Measurements from ENCODE around the gene MRPS10. TPM values are rescaled to one million over a fixed set of nuclear protein-coding genes. Genes with fewer than 3 reads are reported as not detected.

MRPS10 gene
- total RNA-seq, 1 donor: 52.5 TPM

DNA sequence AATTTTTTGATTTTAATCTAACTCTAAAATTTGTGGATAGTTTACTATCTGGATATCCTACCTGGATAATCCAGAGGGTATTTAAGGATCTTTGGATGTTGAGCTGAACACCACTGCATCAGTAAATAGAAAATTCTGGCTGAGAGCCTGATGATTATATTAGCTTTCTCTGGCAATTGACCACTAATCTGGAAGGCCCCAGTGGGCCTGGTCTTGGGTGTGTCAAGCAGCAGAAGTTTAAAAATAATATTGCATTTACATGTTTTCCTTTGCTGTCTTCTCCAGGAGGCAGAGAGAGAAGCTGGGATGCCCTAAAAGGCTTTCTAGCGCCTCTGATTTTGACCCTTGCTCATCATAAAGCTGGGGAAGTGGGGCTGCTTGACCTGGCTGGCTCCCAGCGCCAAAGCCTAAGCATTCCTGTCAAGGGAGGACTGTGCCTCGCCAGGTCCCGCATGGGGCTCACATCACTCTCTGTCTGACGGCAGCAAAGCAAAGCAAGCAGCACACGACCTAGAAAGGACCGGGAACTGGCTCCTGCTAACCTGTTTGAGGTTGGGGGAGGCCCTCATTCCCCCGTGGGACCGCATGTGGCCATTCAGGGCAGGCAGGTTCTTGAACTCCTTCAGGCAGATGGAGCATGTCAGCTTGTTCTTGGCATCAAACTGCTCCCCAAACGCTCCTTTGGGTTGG, 46.6 kb upstream of the MRPS10 start:
- Histone ChIP-seq H4K20me1 (ENCODE audit: insufficient read depth, low read length) (no peaks in the 10 kb centered on the region), H3K4me3 (ENCODE audit: insufficient read depth, low read length) (no peak overlapping the region), H3K27me3 (ENCODE audit: insufficient read depth, low read length) (no peaks in the 10 kb centered on the region), H2AFZ (ENCODE audit: low read length) (no peak overlapping the region), H3K9me3 (ENCODE audit: low read depth, low read length) (no peaks in the 10 kb centered on the region), H3K4me2 (ENCODE audit: insufficient read depth, low read length) (no peak overlapping the region), H3K79me2 (ENCODE audit: insufficient read depth, low read length) (no peaks in the 10 kb centered on the region), H3K4me1 (ENCODE audit: insufficient read depth, low read length) (peaks cover 18% of the 10 kb centered on the region), H3K36me3 (ENCODE audit: insufficient read depth, low read length) (no peaks in the 10 kb centered on the region), H3K27ac (ENCODE audit: low read depth, low read length) (no peak overlapping the region)
- peak; percentile 53 for DNase-seq (ENCODE audit: insufficient read length, low spot score, missing footprints)
- TF ChIP-seq, protein P1, sequence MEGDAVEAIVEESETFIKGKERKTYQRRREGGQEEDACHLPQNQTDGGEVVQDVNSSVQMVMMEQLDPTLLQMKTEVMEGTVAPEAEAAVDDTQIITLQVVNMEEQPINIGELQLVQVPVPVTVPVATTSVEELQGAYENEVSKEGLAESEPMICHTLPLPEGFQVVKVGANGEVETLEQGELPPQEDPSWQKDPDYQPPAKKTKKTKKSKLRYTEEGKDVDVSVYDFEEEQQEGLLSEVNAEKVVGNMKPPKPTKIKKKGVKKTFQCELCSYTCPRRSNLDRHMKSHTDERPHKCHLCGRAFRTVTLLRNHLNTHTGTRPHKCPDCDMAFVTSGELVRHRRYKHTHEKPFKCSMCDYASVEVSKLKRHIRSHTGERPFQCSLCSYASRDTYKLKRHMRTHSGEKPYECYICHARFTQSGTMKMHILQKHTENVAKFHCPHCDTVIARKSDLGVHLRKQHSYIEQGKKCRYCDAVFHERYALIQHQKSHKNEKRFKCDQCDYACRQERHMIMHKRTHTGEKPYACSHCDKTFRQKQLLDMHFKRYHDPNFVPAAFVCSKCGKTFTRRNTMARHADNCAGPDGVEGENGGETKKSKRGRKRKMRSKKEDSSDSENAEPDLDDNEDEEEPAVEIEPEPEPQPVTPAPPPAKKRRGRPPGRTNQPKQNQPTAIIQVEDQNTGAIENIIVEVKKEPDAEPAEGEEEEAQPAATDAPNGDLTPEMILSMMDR (IDR thresholded peaks at IDR 0.05; ENCODE audit: extremely low read depth, low read depth, low read length): no peak

DNA sequence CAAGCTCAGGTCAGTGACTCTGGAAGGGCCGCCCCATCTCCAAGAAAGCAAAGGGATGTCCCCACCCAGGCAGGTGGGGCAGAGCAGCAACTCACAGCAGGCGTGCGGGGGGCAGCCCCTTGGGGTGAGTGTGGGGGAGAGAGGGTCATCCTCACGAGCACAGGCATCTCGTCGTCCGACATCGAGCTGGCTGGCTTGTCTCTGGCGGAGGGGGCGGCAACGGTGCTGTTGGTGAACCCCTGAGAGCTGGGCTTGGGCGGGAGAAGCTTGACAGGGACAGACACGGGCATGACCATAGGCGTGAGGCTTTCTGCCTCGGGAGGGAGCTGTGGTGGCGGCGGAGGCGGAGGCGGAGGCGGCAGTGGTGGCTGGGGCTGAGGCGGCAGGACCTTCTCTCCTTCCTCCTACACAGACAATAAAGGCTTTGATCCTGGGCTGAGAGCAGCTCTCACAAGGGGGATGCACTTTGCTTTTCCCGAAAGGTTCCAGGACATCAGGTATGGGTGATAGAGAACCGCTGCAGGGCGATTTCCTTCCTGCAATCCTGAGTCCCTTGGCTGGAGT, 45.6 kb upstream of the MRPS10 start:
- Histone ChIP-seq H4K20me1 (ENCODE audit: insufficient read depth, low read length) (no peaks in the 10 kb centered on the region), H3K27me3 (ENCODE audit: insufficient read depth, low read length) (no peaks in the 10 kb centered on the region), H3K36me3 (ENCODE audit: insufficient read depth, low read length) (peaks cover 4% of the 10 kb centered on the region), H3K79me2 (ENCODE audit: insufficient read depth, low read length) (no peaks in the 10 kb centered on the region), H3K4me1 (ENCODE audit: insufficient read depth, low read length) (peaks cover 18% of the 10 kb centered on the region), H3K4me3 (ENCODE audit: insufficient read depth, low read length) (no peak overlapping the region), H3K9me3 (ENCODE audit: low read depth, low read length) (no peaks in the 10 kb centered on the region), H3K27ac (ENCODE audit: low read depth, low read length) (no peak overlapping the region), H3K4me2 (ENCODE audit: insufficient read depth, low read length) (no peak overlapping the region), H2AFZ (ENCODE audit: low read length) (no peak overlapping the region)
- TF ChIP-seq, protein P1 (IDR thresholded peaks at IDR 0.05; ENCODE audit: extremely low read depth, low read depth, low read length): no peak
- DNase-seq (ENCODE audit: insufficient read length, low spot score, missing footprints): peak; percentile 42

DNA sequence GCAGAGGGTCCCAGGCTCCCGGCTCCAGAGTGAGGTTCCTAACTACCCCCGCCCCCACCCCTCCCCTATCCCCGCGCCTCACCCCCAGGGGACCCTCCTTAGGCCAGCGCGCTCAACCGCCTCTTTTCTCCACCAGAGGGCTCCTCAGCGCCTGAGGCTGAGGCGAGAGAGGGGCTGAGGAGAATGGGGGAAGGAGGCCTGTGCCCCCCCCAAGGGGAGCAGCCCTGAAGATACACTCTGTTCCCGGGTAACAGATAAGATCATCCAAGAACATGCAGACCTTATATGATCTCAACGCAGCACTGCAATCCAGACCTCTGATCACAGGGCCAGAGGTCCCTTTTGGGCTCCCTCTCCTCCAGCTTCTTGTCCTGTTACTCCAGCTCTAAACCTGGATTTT, 43.3 kb upstream of the MRPS10 start:
- Histone ChIP-seq H3K4me3 (ENCODE audit: insufficient read depth, low read length) (no peak overlapping the region), H3K27ac (ENCODE audit: low read depth, low read length) (no peak overlapping the region), H2AFZ (ENCODE audit: low read length) (no peak overlapping the region), H3K9me3 (ENCODE audit: low read depth, low read length) (no peaks in the 10 kb centered on the region), H3K4me2 (ENCODE audit: insufficient read depth, low read length) (no peak overlapping the region), H4K20me1 (ENCODE audit: insufficient read depth, low read length) (no peaks in the 10 kb centered on the region), H3K79me2 (ENCODE audit: insufficient read depth, low read length) (no peaks in the 10 kb centered on the region), H3K27me3 (ENCODE audit: insufficient read depth, low read length) (no peaks in the 10 kb centered on the region), H3K36me3 (ENCODE audit: insufficient read depth, low read length) (peaks cover 21% of the 10 kb centered on the region), H3K4me1 (ENCODE audit: insufficient read depth, low read length) (peaks cover 18% of the 10 kb centered on the region)
- TF ChIP-seq, protein P1 (IDR thresholded peaks at IDR 0.05; ENCODE audit: extremely low read depth, low read depth, low read length): peak; percentile 47
- DNase-seq (ENCODE audit: insufficient read length, low spot score, missing footprints): peak; percentile 91

DNA sequence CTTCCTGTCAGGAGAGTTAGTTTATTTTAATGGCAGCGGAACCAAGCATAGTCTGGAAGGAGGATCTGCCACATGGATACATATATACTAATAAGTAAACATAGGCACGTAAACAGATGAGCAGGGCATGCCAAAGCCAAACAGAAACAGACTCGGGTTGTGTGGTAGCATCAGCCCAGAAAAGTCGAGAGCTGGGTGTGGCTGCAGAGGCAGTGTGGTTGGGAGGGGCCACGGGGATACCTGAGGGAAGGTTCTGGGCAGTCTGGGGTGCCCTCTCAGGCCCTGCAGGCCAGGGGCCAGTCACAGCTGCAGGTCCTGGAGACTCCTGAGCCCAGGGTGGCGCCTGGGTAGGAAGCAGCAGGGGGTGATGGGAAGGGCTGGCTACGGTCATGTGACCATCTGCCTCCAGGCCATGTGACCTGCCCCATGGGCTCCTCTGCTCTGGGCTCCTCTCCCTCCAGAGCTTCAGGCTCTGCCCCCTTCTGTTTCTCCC, 42.8 kb upstream of the MRPS10 start:
- Histone ChIP-seq H3K36me3 (ENCODE audit: insufficient read depth, low read length) (peaks cover 23% of the 10 kb centered on the region), H3K27ac (ENCODE audit: low read depth, low read length) (no peak overlapping the region), H3K4me1 (ENCODE audit: insufficient read depth, low read length) (peaks cover 19% of the 10 kb centered on the region), H3K4me2 (ENCODE audit: insufficient read depth, low read length) (no peak overlapping the region), H4K20me1 (ENCODE audit: insufficient read depth, low read length) (no peaks in the 10 kb centered on the region), H3K27me3 (ENCODE audit: insufficient read depth, low read length) (no peaks in the 10 kb centered on the region), H3K79me2 (ENCODE audit: insufficient read depth, low read length) (no peaks in the 10 kb centered on the region), H3K9me3 (ENCODE audit: low read depth, low read length) (no peaks in the 10 kb centered on the region), H3K4me3 (ENCODE audit: insufficient read depth, low read length) (no peak overlapping the region), H2AFZ (ENCODE audit: low read length) (no peak overlapping the region)
- TF ChIP-seq, protein P1 (IDR thresholded peaks at IDR 0.05; ENCODE audit: extremely low read depth, low read depth, low read length): no peak
- peak; percentile 73 for DNase-seq (ENCODE audit: insufficient read length, low spot score, missing footprints)

All from osteoblast (primary cell).